ENCODE measurements around the gene MTUS2. TPM values are rescaled to one million over a fixed set of nuclear protein-coding genes. Genes with fewer than 3 reads are reported as not detected.

The MTUS2 gene
- total and polyA plus RNA-seq, 10 of the 15 experiments (the other 5 are each of a cell fraction or from before 2014, with no cell fraction given), result under 0.01 to 0.05 (median 0.02) TPM; not detected in 6

DNA sequence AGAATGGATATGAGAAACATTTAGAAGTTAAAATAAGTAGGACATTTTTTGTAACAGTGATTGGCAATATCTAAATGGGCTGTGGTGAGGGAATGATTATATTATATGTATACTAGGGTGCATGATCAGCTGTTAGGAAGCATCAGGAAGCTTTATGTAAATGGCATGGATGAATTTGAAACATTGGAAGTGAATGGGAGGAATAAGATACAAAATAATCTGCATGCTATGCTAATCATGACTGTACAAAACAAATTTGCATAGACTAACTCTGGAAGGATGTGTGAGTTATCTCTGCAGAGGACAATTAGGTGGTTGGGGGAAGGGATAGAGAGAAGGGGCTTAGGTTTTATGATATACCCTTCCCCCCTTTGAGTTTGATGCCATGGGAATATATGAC is 156.5 kb downstream of the MTUS2 start:
- H4K20me1 ChIP-seq (ENCODE audit: control insufficient read depth, insufficient read depth), result no peaks in the 10 kb centered on the region
- H2AFZ ChIP-seq (ENCODE audit: control insufficient read depth, low read depth, low read length), result no peak overlapping the region
- no peaks in the 10 kb centered on the region for H3K27me3 ChIP-seq (replicated peaks in 1 of 2; ENCODE audit: control insufficient read depth in 2 of 2, insufficient read depth in 2 of 2, low read length in 1 of 2)
- no TSS peak for BruUV-seq (replicated peaks)
- no peaks in the 10 kb centered on the region for H3K36me3 ChIP-seq (ENCODE audit: control insufficient read depth in 2 of 2, insufficient read depth in 2 of 2, low read length in 1 of 2)
- no peak overlapping the region for H3K4me2 ChIP-seq (ENCODE audit: control insufficient read depth, insufficient read depth)
- SMC1A ChIA-PET (ENCODE audit: uncharacterized antibody, unreplicated experiment), result no interaction called here
- ATAC-seq, result no peak
- H3K9ac ChIP-seq (ENCODE audit: control insufficient read depth, insufficient read depth, low read length), result no peak overlapping the region
- in situ Hi-C loops (cut with MboI), result no loop called here
- no peaks in the 10 kb centered on the region for H3K9me3 ChIP-seq (replicated peaks; ENCODE audit: control insufficient read depth, insufficient read depth, low read length)
- no peak for DNase-seq (ENCODE audit: low read depth, low spot score)
- intact Hi-C loops (cut with micrococcal nuclease; ENCODE audit: unreplicated experiment), result no loop called here
- POLR2A ChIA-PET, result no interaction called here
- H3K4me1 ChIP-seq (ENCODE audit: control insufficient read depth, insufficient read depth, low read length), result no peaks in the 10 kb centered on the region
- TF ChIP-seq CREB1 (IDR thresholded peaks at IDR 0.05; ENCODE audit: low read depth) (no peak), SRF (IDR thresholded peaks at IDR 0.05; ENCODE audit: low read depth in 2 of 2, low read length in 2 of 2) (no peak), PKNOX1 (IDR thresholded peaks at IDR 0.05) (no peak), PML (IDR thresholded peaks at IDR 0.05; ENCODE audit: low read length) (no peak), POLR2AphosphoS5 (IDR thresholded peaks at IDR 0.05; ENCODE audit: low read length) (no peak), JUNB (IDR thresholded peaks at IDR 0.05) (no peak), ZNF622 (IDR thresholded peaks at IDR 0.05) (no peak), SUPT20H (IDR thresholded peaks at IDR 0.05; ENCODE audit: borderline replicate concordance, control insufficient read depth, low read depth, low read length) (no peak), HDAC6 (IDR thresholded peaks at IDR 0.05; ENCODE audit: unreplicated experiment) (no peak), HCFC1 (IDR thresholded peaks at IDR 0.05; ENCODE audit: low read length) (no peak), RFX5 (IDR thresholded peaks at IDR 0.05; ENCODE audit: low read depth, low read length) (no peak), CEBPZ (IDR thresholded peaks at IDR 0.05; ENCODE audit: low read depth, low read length) (no peak), NKRF (conservative IDR thresholded peaks at IDR 0.05) (no peak), BCL11A (IDR thresholded peaks at IDR 0.05; ENCODE audit: low read depth, low read length) (no peak), TCF3 (IDR thresholded peaks at IDR 0.05; ENCODE audit: borderline replicate concordance, insufficient read depth, low read depth, low read length) (no peak)
- TF ChIP-seq, protein P1, sequence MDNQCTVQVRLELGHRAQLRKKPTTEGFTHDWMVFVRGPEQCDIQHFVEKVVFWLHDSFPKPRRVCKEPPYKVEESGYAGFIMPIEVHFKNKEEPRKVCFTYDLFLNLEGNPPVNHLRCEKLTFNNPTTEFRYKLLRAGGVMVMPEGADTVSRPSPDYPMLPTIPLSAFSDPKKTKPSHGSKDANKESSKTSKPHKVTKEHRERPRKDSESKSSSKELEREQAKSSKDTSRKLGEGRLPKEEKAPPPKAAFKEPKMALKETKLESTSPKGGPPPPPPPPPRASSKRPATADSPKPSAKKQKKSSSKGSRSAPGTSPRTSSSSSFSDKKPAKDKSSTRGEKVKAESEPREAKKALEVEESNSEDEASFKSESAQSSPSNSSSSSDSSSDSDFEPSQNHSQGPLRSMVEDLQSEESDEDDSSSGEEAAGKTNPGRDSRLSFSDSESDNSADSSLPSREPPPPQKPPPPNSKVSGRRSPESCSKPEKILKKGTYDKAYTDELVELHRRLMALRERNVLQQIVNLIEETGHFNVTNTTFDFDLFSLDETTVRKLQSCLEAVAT (IDR thresholded peaks at IDR 0.05), result no peak
- H3K4me3 ChIP-seq, result no peak overlapping the region
- H3K27ac ChIP-seq (ENCODE audit: control insufficient read depth, insufficient read depth), result no peak overlapping the region
- RAD21 ChIA-PET (ENCODE audit: unreplicated experiment), result no interaction called here
- CTCF ChIA-PET, result no interaction called here
- H3K79me2 ChIP-seq (ENCODE audit: control insufficient read depth, insufficient read depth, low read length), result no peaks in the 10 kb centered on the region
- FAIRE-seq, result no peak
